HG03571 (cell line): ENCODE measurements around the gene STPG3.
"Not testable (repeated sequence)": the region's sequence is repeated elsewhere in the genome, so short reads cannot be mapped to it uniquely, and the experiment has no call there.

Experiments
- ATAC-seq: cut with Tn5 transposase; IDR thresholded peaks from one replicate; pipeline ENCODE4 v1.9.1; 2021; ENCODE audit not compliant: unreplicated experiment

The STPG3 gene

DNA sequence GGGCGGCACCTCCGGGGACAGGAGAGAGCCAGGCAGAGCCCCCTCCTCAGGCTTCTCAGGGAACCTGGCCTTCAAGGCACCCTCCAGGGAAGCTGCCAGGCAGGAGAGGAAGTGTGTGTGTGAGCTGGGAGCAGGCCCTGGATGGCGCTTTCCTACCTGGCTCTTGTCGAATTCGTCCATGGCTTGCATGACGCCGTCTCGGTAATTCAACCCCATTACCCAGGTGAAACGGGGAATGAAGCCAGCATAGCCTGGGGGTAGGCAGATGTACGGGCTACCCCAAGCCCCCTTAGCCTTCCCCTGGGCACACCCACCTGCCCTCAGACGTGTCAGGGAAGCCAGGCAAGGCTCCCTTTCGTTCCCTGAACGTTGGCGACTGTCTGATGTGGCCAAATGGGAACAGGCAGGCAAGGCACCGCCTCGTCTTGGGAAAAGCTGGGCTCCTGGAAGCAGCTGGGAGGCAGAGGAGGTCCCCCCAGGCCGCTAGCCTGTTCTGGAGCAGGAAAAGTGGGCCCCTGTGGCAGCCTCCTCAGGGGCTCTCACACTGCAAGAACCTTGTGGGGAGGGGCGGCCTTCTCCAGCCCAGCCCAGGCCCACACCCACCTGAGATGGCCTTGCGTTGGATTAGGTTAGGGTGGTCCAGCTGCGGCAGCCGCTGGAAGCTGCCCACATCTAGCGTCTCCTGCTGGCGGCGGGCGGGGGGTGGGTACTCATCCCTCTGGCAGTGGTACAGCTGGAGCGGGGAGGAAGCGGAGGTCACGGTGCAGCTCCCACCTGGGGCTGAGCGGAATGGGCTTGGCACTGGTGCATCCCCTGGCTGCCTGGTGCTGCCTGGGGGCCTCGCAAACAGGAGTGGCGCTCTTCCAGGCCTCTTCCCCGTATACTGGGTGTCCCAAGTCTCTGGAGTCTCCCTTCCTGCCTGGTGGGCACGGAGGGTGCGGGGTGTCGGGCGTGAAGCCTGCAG lies 6.3 kb upstream of the STPG3 start:
- ATAC-seq: no peak

DNA sequence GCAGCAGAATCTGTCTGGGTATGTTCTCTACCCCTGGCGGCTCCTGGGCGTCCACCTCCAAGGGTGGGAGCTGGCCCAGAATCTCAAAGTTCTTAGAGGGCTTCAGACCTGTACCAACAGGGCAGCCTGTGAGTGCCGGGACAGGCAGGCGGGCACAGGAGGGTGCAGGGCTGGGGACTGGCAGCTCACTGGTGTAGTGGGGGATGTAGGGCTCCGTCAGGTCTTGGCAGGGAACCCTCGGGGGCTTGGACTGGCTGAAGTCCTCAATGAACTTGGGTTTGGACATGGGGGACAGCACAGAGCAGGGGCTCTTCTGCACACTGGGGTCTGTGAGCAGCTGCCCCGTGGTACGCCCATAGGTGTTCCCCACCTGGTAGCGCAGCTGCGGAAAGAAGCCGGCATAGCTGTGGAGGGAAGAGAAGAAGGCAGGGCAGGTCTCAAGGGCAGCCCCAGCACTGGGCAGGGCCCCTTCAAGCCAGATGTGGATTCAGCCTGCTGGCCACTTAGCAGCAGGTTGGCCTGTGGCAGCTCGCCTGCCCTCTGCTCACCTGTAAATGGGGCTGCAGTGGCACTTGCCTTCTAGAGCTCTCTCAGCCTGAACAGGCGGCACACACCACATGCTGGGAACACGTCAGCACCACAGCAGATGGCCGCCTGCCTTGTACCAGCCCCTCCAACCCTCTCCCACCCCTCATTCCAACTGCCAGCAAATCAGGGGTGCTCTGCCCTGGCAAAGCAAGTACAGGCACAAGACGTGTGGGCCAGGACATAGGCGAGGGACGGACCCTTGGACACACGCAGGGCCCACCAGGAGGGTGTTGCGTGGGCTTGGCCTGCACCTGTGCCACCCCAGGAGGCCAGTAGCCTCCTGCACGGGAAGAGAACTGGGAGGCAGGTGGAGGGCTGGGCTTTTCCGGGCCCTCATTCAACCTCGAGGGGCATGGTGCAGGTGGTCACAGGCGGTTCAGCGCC lies 5.3 kb upstream of the STPG3 start:
- no peak for ATAC-seq

DNA sequence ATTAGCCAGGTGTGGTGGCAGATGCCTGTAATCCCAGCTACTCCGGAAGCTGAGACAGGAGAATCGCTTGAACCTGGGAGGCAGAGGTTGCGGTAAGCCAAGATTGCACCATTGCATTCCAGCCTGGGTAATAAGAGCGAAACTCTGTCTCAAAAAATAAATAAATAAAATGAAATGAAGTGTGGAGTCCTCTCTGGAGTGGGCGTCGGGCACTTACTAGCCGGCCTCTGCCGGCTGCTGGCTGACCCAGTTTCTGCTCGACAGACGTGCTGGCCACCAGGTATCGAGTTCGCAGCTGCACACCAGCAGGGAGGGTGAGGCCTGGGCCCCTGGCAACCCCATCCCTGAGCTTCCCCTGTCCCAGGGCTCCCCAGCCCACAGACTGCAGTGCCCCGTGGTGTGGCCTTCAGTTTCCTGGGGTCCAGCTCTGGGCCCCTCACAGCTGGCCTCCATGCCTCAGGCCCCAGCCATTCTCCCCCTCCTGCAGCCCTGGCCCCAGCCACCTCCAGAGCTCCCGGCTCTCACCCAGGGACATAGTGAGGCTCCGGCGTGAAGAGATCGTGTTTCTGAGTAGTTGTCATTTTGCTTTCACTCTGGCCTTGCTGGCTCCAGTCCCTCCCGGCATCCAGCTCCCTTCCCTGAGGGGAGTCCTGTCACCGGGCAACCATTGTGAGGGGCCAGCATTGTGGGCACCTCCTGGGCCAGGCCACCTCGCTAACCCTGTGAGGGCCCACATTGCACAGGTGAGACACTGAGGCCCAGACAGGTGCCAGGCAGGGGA lies 3.8 kb upstream of the STPG3 start:
- no peak for ATAC-seq

DNA sequence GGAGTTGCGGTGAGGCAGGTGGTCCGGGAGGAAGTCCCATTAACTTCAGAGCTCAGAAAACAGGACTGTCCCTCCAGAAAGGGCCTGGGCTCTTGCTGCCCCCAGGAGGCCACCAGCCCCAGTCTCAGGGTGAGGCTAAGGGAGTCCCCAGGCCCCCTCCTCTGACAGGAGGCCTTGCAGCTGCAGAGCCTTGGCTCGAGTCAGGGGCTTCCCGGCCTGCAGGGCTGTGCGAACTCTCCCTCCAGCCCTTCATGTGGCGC lies 3.2 kb upstream of the STPG3 start:
- ATAC-seq: no peak

DNA sequence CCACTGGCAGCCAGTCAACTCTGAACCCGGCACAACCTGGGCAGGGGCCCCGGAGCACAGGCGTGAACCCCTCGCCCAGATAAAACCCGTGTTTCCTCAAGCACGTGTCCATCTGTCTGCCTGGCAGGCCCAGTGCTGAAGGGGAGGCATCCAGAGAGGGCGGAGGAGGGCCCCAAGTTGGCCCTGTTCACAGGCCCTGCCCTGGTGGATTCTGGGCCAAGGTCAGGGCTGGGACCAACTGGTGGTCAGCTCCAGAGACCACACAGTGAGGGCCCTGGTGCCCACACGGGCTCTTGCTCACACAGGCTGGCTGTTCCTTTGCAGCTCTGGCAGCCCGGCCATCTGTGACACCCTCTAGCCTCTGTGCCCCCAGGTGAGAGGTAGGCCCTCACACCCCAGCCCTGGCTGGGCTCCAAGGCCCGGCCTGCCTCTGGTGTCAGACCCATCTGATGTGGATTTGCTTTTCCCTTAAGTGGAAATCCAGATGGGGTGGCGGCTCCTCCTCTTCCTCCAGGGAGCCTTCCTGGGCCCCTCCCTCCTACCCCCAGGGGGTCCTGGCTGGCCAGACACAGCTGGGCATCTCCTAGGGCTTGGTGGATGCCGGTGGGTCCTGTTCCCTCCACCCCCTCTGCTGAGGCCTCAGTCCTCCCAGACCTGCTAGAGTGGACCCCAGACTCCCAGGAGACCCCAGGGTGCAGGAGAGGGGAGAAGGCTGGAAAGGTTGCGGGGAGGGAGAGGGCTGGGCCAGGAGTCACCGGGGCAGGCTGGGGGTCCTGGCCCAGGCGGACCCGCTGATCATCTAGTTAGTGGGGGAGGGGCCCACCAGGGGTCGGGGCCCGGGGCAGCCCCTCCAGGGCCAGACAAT lies 525 bp upstream of the STPG3 start:
- no peak for ATAC-seq

DNA sequence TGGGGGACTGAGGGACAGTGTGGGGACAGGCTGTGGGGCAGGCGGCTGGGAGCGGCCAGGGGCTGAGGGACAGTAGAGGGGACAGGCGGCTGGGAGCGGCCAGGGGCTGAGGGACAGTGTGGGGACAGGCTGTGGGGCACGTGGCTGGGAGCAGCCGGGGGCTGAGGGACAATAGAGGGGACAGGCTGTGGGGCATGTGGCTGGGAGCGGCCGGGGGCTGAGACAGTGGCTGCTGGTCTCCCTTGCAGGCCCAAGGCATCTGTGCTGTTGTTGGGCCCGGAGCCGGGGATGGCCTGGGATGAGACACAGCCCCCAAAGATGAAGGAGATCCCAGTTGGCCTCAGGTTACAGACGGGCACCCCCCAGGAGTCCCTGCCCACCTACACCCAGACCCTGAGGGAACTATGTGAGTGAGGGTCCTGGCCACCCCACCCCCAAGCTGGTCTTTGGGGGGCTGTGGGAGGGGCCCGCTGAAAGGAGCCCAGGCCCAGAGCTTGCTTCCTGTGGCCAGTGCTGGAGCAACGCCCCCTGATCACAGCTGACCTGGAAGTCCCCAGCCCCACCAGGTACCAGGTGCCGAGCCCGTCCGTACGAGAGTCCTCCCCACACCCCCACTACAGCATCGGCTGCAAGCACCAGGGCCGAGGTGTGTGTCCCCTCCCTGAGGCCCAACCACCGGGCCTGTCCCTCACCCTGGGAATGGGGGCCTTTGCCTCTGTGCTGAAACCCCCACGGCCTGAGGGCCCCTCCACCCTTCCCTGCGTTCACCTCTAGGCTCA lies 593 bp downstream of the STPG3 start:
- ATAC-seq: no peak

DNA sequence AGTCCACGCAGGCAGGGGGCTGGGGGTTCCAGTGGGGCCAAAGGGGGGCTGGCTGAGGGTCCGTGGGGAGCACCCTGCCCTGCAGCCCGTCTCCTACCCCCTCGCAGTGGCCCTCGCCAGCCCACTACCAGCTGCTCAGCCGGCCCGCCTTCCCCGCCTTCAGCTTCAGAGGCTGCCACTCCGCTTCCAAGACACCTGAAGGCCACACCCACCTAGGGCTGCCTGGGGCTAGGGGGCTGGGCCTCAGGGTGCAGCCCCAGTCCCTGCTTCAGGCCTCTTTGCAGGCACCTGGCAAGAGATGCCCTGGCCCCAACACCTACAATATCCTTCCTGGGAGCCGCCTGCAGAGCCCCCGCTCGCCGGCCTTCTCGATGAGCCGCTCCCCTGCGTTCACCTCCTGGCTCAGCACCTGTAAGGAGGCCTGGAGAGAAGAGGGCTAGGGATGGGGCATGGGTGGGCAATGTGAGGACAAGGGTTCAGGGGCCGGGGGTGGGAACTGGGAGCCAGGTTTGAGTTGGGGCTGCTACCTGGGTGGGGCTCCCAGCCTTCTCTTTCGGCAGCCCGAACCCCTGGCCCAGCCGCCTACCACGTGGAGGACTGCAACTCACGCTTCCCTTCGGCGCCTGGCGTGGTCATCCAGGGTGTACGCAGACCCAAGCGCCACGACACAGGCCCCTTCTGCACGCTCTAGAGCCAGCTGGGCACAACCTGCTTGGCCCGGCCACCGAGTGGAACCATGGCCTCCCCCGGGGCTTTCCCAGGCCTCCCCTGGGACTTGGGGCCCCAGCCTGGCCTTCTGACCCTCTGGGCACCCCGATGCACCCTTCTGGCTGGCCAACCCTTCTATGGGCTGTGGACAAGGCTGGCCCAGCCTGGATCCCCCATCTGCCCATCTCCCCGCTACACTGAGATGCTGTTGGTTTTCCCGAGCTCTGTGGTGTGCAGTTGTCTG lies 1.7 kb downstream of the STPG3 start:
- ATAC-seq: no peak

DNA sequence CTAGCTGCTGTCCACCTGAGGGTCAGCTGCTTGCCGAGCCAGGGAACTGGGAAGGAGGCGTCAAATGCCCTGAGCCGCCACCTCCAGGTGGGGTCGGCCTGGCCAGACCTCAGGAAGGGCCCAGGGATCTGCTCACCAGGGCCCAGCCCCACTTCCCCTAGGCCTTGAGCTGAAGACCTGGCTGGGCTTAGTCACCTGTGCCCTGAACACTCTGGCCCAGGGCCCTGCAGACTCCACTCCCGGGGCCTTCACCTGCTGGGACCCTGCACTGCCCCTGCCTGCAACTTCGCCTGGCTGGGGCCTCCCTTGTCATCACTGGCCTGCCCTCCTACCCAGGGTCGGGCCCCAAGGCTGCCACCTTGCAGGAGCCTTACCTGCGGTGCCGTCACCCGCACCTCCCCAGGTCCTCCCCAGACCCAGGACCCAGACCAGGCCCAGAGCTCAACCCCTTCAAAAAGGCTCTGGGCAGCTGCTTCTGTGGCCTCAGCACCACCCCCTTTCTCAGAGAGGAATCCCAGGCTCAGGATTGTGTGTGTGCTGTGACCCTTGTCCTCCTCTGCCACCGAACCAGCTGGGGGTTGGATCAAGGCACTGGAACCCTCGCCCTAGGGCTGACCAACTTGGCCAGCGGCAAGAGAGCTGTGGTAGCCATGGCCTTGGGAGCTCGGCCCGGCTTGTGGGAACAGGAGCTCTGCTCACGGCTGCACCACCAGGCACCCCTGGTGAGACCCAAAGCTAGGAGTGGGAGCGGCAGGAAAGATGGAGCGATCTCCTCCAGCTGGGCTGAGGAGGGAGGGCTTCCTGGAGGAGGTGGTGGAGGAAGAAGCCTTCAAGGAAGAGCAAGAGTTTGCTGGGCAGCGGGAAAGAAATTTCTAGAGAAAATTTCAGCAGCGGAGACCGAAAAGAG lies 2.9 kb downstream of the STPG3 start:
- no peak for ATAC-seq

DNA sequence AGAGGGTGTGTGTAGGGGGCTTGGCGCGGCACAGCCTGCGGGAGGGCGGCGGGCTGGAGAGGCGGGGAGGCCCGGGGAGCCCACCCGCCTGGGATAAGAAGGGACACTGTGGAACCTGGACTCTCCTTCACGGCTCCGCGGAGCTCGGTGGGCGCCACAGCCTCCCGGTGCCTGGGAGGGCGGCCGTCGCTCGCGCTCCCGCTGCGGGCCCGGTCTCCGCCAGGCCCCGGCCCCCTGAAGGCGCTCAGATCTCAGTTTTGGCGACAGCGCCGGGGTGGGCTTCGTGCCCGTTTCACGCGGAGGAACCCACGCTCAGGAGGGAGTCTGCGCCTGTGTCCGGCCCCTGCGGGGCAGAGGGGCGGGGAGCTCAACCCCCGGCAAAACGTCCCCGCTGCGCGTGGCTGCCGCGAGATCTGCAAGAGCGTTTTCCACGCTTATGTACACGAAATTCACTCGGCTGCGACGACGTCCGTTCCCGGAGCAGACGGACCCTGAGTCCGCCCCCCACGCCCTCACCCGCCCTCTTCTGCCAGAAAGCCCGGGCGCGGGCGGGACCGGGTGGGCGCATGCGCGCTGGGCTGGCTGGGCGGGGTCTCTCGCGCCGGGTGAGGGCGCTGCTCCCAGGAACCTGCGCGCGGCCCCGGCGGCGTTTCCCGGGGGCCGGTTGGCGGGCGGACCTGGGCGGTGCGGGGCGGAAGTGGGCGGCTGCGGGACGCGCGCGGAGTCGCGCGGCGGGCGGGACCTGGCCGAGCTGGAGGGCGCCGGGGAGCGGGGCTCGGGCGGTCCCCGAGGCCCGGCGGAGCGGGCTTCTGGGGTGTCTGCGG lies 3.8 kb downstream of the STPG3 start, which contains the start of gene NELFB:
NELFB (plus strand) TSS at position 704 of the 824 bp plus-strand sequence.
- ATAC-seq: peak; percentile 72

DNA sequence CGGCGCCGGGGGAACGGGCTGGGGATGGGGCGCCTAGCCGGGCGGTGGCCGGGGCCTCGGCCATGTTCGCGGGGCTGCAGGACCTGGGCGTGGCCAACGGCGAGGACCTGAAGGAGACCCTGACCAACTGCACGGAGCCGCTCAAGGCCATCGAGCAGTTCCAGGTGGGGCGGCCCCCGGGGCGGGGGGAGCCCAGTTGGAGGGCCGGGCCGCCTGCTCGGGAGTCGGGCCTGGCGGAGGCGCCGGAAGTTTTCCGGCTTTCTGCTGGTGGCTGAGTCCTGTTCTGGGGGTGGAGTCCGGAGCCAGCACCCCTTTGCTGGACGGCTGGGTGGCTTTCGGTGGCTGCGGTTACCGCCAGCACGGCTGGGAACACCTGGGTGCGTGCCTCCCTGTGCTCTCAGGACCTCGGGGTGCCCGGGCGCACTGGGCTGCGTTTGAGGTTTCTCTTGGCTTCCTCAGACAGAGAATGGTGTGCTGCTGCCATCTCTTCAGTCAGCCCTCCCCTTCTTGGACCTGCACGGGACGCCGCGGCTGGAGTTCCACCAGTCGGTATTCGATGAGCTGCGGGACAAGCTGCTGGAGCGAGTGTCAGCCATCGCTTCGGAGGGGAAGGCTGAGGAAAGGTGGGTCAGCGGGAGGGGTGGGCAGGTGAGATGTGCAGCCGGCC lies 4.5 kb downstream of the STPG3 start:
- peak; percentile 18 for ATAC-seq

DNA sequence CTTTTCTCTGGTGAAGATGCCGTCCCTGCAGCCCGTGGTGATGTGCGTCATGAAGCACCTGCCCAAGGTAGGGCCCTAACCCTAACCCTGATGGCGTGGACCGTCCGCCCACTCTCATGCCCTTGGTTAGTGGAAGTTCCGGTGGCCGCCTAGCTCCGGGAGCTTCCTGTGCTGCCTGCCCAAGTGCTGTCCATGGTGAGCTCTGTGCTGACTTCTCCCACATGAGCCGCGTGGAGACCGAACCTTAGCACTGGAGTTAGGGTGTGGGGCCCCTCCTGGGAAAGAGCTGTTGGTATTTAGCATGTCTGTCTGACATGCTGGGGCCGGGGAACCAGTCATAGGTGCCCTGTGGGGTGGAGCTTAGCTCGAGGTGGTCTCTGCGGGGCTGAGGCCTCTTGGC lies 5.3 kb downstream of the STPG3 start:
- no peak for ATAC-seq

DNA sequence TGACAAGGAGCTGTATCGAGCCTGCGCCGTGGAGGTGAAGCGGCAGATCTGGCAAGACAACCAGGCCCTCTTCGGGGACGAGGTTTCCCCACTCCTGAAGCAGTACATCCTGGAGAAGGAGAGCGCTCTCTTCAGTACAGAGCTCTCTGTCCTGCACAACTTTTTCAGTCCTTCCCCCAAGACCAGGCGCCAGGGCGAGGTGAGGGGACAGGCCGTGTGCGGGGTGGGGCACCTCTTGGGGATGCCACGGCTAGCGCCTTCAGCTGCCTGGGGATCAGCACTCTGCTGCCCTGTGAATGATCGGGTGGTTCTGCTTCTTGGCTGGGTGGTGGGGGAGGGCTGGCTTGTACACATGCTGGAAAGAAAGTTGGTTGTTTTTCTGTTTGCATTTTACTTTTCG lies 5.8 kb downstream of the STPG3 start:
- ATAC-seq: no peak

DNA sequence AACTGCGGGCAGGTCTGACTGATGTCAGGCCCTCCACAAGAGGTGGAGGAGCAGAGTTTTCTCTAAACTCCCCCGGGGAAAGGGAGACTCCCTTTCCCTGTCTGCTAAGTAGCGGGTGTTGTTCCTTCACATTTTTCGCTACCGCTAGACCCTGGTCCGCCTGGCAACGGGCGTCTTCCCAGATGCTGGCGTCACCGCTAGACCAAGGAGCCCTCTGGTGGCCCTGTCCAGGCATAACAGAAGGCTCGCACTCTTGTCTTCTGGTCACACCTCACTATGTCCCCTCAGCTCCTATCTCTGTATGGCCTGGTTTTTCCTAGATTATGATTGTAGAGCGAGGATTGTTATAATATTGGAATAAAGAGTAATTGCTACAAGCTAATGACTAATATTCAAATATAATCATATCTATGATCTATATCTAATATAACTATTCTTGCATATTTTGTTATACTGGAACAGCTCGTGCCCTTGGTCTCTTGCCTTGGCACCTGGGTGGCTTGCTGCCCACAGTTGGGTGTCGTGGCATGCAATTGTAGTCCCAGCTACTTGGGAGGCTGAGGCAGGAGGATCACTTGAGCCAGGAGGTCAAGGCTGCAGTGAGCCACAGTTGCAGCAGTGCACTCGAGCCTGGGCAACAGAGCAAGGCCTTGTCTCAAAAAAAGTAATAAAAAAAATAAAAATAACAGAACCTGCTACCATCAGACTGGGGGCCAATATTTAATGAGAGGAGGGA lies 11.3 kb downstream of the STPG3 start:
- not testable (repeated sequence) for ATAC-seq

DNA sequence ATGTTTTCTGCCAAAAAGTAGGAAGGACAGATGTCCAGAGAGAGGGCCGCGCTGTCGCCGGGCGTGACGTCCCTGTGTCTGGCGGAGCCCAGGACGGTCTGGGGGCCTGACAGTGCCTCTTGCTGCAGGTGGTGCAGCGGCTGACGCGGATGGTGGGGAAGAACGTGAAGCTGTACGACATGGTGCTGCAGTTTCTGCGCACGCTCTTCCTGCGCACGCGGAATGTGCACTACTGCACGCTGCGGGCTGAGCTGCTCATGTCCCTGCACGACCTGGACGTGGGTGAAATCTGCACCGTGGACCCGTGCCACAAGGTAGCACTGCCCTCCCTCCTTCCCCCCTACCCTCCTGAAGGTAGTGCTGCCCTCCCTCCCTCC lies 11.8 kb downstream of the STPG3 start:
- no peak for ATAC-seq

DNA sequence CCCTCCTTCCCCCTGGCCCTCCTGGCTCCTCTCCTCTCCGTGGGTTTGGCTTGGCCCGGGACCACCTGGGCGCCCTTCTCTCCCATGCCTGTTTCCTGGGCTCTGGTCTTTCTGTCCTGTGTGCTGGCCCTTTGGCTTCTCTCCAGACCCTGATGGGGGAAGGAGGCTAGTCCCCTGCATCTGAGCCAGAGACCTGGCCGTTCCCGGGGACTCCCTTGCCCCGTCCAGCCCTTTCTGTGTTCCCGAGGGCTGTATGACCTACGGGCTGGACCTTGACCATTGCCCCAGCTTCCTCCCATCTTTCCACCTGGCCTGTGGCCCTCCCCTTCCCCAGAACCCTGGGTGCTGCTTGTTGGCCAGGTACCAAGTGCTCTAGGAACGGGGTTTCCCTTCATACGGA lies 12.4 kb downstream of the STPG3 start:
- ATAC-seq: no peak
